WTC11 (cell line): ENCODE results near the gene POMT2. TPM values are rescaled to one million over a fixed set of nuclear protein-coding genes. Genes with fewer than 3 reads are reported as not detected.

Experiments
- ATAC-seq: fragments of 200-7000 bp; cut with Tn5 transposase; 2 replicates; pipeline ENCODE4 v1.10.0; 2021; ENCODE audit warnings: mild to moderate bottlenecking, moderate library complexity
- CTCF ChIA-PET: fragments of 300-600 bp; sonication (Branson Sonifier 250); formaldehyde crosslinking; loops from one replicate; lab custom pipeline; 2021; ENCODE audit warnings: antibody characterized with exemption; lab: Charles Lee
- POLR2A ChIA-PET: fragments of 350-600 bp; sonication (Branson Sonifier 250); formaldehyde crosslinking; loops from one replicate; lab custom pipeline; 2021; ENCODE audit warnings: antibody characterized with exemption; lab: Charles Lee
- DNase-seq: peaks from one replicate; pipeline ENCODE4 v3.0.0; 2021; ENCODE audit warnings: low spot score
- H3K27ac Mint-ChIP-seq: 2 replicates; pipeline ENCODE4 v1.8.0; 2021; ENCODE audit warnings: mixed read lengths
- H3K27me3 Mint-ChIP-seq: 2 replicates; pipeline ENCODE4 v1.8.0; 2021; ENCODE audit warnings: low read depth, mild to moderate bottlenecking, moderate library complexity, mixed read lengths
- H3K36me3 Mint-ChIP-seq: 2 replicates; pipeline ENCODE4 v1.8.0; 2021; ENCODE audit warnings: mixed read lengths
- H3K4me1 Mint-ChIP-seq: 2 replicates; pipeline ENCODE4 v1.8.0; 2022; ENCODE audit warnings: mixed read lengths
- H3K4me3 Mint-ChIP-seq: 2 replicates; pipeline ENCODE4 v1.8.0; 2021; ENCODE audit warnings: mild to moderate bottlenecking, moderate library complexity, mixed read lengths
- H3K9me3 Mint-ChIP-seq: 2 replicates; pipeline ENCODE4 v1.8.0; 2021; ENCODE audit warnings: mixed read lengths
- ATF1 ChIP-seq: sonication (generic); formaldehyde crosslinking; IDR thresholded peaks from 2 replicates; pipeline ENCODE4 v1.8.1; 2023; ENCODE audit warnings: mild to moderate bottlenecking, moderate library complexity, missing genetic modification reagents
- CBFB ChIP-seq: sonication (generic); formaldehyde crosslinking; IDR thresholded peaks from 2 replicates; pipeline ENCODE4 v1.8.1; 2022; ENCODE audit warnings: mild to moderate bottlenecking, low read depth, missing genetic modification reagents
- CREB1 ChIP-seq: sonication (generic); formaldehyde crosslinking; IDR thresholded peaks from 2 replicates; pipeline ENCODE4 v1.8.0; 2023; ENCODE audit warnings: mild to moderate bottlenecking, missing genetic modification reagents
- EMX1 ChIP-seq: fragments of 250-450 bp; sonication (Bioruptor Pico); IDR thresholded peaks from 2 replicates; pipeline ENCODE4 v1.8.0; 2021; ENCODE audit warnings: mild to moderate bottlenecking
- ETV6 ChIP-seq: sonication (generic); formaldehyde crosslinking; IDR thresholded peaks from 2 replicates; pipeline ENCODE4 v1.8.1; 2022; ENCODE audit warnings: mild to moderate bottlenecking, missing genetic modification reagents
- IRF2 ChIP-seq: sonication (generic); formaldehyde crosslinking; IDR thresholded peaks from 2 replicates; pipeline ENCODE4 v1.8.0; 2022; ENCODE audit warnings: low read depth, missing genetic modification reagents, borderline replicate concordance
- MYBL2 ChIP-seq: sonication (generic); formaldehyde crosslinking; IDR thresholded peaks from 2 replicates; pipeline ENCODE4 v1.8.1; 2023; ENCODE audit warnings: mild to moderate bottlenecking, moderate library complexity, missing genetic modification reagents
- RELA ChIP-seq: sonication (generic); formaldehyde crosslinking; IDR thresholded peaks from 2 replicates; pipeline ENCODE4 v1.8.1; 2022; ENCODE audit warnings: missing genetic modification reagents, mild to moderate bottlenecking, borderline replicate concordance
- SMAD3 ChIP-seq: sonication (generic); formaldehyde crosslinking; IDR thresholded peaks from 2 replicates; pipeline ENCODE4 v1.8.0; 2022; ENCODE audit warnings: missing genetic modification reagents, mild to moderate bottlenecking, borderline replicate concordance
- TCF7 ChIP-seq: sonication (generic); formaldehyde crosslinking; IDR thresholded peaks from 2 replicates; pipeline ENCODE4 v1.8.0; 2022; ENCODE audit warnings: mild to moderate bottlenecking, low read depth, missing genetic modification reagents, moderate library complexity
- TEAD1 ChIP-seq: sonication (generic); formaldehyde crosslinking; IDR thresholded peaks from 2 replicates; pipeline ENCODE4 v1.8.0; 2022; ENCODE audit warnings: mild to moderate bottlenecking, missing genetic modification reagents
- ZNF232 ChIP-seq: sonication (generic); formaldehyde crosslinking; IDR thresholded peaks from 2 replicates; pipeline ENCODE4 v1.8.0; 2022; ENCODE audit warnings: mild to moderate bottlenecking, missing genetic modification reagents
- ZNF317 ChIP-seq: sonication (generic); formaldehyde crosslinking; IDR thresholded peaks from 2 replicates; pipeline ENCODE4 v1.8.1; 2023; ENCODE audit warnings: low read depth, mild to moderate bottlenecking, moderate library complexity, missing genetic modification reagents, borderline replicate concordance
- ZNF671 ChIP-seq: fragments of 250-450 bp; sonication (Bioruptor Pico); IDR thresholded peaks from 2 replicates; pipeline ENCODE4 v1.8.0; 2021; ENCODE audit warnings: mild to moderate bottlenecking
- total RNA-seq: library from RNA; stranded (reverse); gene quantifications from 3 replicates; pipeline ENCODE4 v1.2.3, GENCODE V29; 2021
- TF ChIP-seq, protein P1 (sequence below): sonication (generic); formaldehyde crosslinking; IDR thresholded peaks from 2 replicates; pipeline ENCODE4 v1.8.1; 2022; ENCODE audit warnings: mild to moderate bottlenecking, moderate library complexity, missing genetic modification reagents
- TF ChIP-seq, protein P2 (sequence below): sonication (generic); formaldehyde crosslinking; IDR thresholded peaks from 2 replicates; pipeline ENCODE4 v1.8.1; 2022; ENCODE audit warnings: mild to moderate bottlenecking, missing genetic modification reagents, moderate library complexity, borderline replicate concordance
- TF ChIP-seq, protein P3 (sequence below): fragments of 250-450 bp; sonication (Bioruptor Pico); IDR thresholded peaks from 2 replicates; pipeline ENCODE4 v1.8.0; 2021; ENCODE audit warnings: mild to moderate bottlenecking
- TF ChIP-seq, protein P4 (sequence below): sonication (generic); formaldehyde crosslinking; IDR thresholded peaks from 2 replicates; pipeline ENCODE4 v1.8.1; 2022; ENCODE audit warnings: low read depth, mild to moderate bottlenecking, moderate library complexity, missing genetic modification reagents, borderline replicate concordance
- TF ChIP-seq, protein P5 (sequence below): sonication (generic); formaldehyde crosslinking; IDR thresholded peaks from 2 replicates; pipeline ENCODE4 v1.8.1; 2022; ENCODE audit warnings: missing genetic modification reagents, borderline replicate concordance
- TF ChIP-seq, protein P6 (sequence below): sonication (generic); formaldehyde crosslinking; conservative IDR thresholded peaks from 2 replicates; pipeline ENCODE4 v1.8.1; 2023; ENCODE audit warnings: mild to moderate bottlenecking, low read depth, missing genetic modification reagents, moderate library complexity
- TF ChIP-seq, protein P7 (sequence below): sonication (generic); formaldehyde crosslinking; IDR thresholded peaks from 2 replicates; pipeline ENCODE4 v1.8.0; 2022; ENCODE audit warnings: mild to moderate bottlenecking, missing genetic modification reagents

POMT2 gene
- total RNA-seq, 1 experiment from 2014 or later, result 38.7 TPM

DNA sequence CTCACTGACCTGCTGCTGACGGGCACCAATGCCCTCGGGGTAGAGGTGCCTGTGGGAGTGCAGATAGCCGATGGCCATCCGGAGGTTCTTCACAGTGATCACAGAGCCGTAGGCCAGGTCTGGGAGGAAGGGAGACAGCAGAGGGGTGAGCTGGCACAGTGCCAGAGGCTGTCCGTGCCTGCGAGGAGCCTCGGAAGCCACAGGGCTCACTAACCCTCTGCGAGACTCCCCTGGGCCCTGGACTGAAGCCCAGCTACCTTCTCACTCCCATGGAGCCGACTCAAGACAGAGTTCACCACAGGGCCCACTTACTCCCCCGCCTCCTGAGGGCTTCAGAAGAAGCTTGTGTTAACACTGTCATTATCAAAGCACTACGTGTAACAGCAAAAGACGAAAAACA is 24.5 kb downstream of the POMT2 start:
- Mint-ChIP-seq H3K36me3 (peaks cover 6% of the 10 kb centered on the region), H3K9me3 (no peaks in the 10 kb centered on the region), H3K4me3 (no peak overlapping the region), H3K27ac (no peak overlapping the region), H3K4me1 (peaks cover 9% of the 10 kb centered on the region)
- no peak for ATAC-seq
- ChIA-PET CTCF (no interaction called here), POLR2A (no interaction called here)
- no peak for DNase-seq
- TF ChIP-seq SMAD3 (CRISPR knock-in tag) (no peak), MYBL2 (no peak), ZNF232 (CRISPR knock-in tag) (no peak), RELA (CRISPR knock-in tag) (no peak), TEAD1 (CRISPR knock-in tag) (no peak)
- TF ChIP-seq, protein P1, sequence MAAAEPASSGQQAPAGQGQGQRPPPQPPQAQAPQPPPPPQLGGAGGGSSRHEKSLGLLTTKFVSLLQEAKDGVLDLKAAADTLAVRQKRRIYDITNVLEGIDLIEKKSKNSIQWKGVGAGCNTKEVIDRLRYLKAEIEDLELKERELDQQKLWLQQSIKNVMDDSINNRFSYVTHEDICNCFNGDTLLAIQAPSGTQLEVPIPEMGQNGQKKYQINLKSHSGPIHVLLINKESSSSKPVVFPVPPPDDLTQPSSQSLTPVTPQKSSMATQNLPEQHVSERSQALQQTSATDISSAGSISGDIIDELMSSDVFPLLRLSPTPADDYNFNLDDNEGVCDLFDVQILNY (CRISPR knock-in tag), result no peak
- TF ChIP-seq, all 79 proteins: peak for 0
- no peaks in the 10 kb centered on the region for H3K27me3 Mint-ChIP-seq

DNA sequence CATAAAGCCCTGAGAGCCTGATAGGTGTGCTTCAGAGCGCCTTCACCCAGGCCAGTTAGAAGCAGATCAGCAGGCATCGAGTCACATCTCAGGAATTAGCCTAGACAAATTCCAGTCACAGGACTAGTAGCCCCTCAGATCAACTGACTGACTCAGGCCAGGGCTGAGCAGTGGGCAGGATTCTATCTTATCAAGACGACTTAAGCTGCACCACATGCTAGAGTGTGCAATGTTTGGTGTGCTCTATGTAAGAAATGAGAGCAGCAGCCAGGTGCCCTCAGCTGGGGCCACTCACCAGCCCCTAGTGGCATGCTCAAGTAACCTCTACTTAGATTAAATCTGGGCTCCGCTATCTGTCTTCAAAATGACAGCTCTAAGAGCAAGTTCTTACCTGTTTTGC is 30.0 kb downstream of the POMT2 start:
- Mint-ChIP-seq H3K9me3 (no peaks in the 10 kb centered on the region), H3K4me3 (no peak overlapping the region)
- POLR2A ChIA-PET, result interaction anchor here (0.6 kb wide), 1 partner anchor 93 kb away, joined by 3 read pairs; no protein-coding TSS in a partner anchor
- TF ChIP-seq CBFB (CRISPR knock-in tag) (no peak), ZNF317 (CRISPR knock-in tag) (no peak), ATF1 (CRISPR knock-in tag) (no peak), ZNF232 (CRISPR knock-in tag) (no peak), IRF2 (CRISPR knock-in tag) (no peak), CREB1 (no peak), EMX1 (CRISPR knock-in tag) (no peak), TCF7 (CRISPR knock-in tag) (no peak), ZNF671 (CRISPR knock-in tag) (no peak), ETV6 (CRISPR knock-in tag) (no peak)
- TF ChIP-seq, protein P2, sequence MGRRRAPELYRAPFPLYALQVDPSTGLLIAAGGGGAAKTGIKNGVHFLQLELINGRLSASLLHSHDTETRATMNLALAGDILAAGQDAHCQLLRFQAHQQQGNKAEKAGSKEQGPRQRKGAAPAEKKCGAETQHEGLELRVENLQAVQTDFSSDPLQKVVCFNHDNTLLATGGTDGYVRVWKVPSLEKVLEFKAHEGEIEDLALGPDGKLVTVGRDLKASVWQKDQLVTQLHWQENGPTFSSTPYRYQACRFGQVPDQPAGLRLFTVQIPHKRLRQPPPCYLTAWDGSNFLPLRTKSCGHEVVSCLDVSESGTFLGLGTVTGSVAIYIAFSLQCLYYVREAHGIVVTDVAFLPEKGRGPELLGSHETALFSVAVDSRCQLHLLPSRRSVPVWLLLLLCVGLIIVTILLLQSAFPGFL, result no peak
- TF ChIP-seq, protein P3, sequence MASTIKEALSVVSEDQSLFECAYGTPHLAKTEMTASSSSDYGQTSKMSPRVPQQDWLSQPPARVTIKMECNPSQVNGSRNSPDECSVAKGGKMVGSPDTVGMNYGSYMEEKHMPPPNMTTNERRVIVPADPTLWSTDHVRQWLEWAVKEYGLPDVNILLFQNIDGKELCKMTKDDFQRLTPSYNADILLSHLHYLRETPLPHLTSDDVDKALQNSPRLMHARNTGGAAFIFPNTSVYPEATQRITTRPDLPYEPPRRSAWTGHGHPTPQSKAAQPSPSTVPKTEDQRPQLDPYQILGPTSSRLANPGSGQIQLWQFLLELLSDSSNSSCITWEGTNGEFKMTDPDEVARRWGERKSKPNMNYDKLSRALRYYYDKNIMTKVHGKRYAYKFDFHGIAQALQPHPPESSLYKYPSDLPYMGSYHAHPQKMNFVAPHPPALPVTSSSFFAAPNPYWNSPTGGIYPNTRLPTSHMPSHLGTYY (CRISPR knock-in tag), result no peak
- TF ChIP-seq, protein P4, sequence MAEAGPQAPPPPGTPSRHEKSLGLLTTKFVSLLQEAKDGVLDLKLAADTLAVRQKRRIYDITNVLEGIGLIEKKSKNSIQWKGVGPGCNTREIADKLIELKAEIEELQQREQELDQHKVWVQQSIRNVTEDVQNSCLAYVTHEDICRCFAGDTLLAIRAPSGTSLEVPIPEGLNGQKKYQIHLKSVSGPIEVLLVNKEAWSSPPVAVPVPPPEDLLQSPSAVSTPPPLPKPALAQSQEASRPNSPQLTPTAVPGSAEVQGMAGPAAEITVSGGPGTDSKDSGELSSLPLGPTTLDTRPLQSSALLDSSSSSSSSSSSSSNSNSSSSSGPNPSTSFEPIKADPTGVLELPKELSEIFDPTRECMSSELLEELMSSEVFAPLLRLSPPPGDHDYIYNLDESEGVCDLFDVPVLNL (CRISPR knock-in tag), result no peak
- TF ChIP-seq, protein P5, sequence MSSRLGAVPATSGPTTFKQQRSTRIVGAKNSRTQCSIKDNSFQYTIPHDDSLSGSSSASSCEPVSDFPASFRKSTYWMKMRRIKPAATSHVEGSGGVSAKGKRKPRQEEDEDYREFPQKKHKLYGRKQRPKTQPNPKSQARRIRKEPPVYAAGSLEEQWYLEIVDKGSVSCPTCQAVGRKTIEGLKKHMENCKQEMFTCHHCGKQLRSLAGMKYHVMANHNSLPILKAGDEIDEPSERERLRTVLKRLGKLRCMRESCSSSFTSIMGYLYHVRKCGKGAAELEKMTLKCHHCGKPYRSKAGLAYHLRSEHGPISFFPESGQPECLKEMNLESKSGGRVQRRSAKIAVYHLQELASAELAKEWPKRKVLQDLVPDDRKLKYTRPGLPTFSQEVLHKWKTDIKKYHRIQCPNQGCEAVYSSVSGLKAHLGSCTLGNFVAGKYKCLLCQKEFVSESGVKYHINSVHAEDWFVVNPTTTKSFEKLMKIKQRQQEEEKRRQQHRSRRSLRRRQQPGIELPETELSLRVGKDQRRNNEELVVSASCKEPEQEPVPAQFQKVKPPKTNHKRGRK (CRISPR knock-in tag), result no peak
- TF ChIP-seq, protein P6, sequence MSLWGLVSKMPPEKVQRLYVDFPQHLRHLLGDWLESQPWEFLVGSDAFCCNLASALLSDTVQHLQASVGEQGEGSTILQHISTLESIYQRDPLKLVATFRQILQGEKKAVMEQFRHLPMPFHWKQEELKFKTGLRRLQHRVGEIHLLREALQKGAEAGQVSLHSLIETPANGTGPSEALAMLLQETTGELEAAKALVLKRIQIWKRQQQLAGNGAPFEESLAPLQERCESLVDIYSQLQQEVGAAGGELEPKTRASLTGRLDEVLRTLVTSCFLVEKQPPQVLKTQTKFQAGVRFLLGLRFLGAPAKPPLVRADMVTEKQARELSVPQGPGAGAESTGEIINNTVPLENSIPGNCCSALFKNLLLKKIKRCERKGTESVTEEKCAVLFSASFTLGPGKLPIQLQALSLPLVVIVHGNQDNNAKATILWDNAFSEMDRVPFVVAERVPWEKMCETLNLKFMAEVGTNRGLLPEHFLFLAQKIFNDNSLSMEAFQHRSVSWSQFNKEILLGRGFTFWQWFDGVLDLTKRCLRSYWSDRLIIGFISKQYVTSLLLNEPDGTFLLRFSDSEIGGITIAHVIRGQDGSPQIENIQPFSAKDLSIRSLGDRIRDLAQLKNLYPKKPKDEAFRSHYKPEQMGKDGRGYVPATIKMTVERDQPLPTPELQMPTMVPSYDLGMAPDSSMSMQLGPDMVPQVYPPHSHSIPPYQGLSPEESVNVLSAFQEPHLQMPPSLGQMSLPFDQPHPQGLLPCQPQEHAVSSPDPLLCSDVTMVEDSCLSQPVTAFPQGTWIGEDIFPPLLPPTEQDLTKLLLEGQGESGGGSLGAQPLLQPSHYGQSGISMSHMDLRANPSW (CRISPR knock-in tag), result no peak
- TF ChIP-seq, protein P7, sequence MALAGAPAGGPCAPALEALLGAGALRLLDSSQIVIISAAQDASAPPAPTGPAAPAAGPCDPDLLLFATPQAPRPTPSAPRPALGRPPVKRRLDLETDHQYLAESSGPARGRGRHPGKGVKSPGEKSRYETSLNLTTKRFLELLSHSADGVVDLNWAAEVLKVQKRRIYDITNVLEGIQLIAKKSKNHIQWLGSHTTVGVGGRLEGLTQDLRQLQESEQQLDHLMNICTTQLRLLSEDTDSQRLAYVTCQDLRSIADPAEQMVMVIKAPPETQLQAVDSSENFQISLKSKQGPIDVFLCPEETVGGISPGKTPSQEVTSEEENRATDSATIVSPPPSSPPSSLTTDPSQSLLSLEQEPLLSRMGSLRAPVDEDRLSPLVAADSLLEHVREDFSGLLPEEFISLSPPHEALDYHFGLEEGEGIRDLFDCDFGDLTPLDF (CRISPR knock-in tag), result no peak
- TF ChIP-seq, all 79 proteins: peak for 0
- H3K27ac Mint-ChIP-seq, result no peak overlapping the region
- no peaks in the 10 kb centered on the region for H3K27me3 Mint-ChIP-seq
- peaks cover 21% of the 10 kb centered on the region for H3K36me3 Mint-ChIP-seq
- peaks cover 8% of the 10 kb centered on the region for H3K4me1 Mint-ChIP-seq
- ATAC-seq (peak; percentile 60), DNase-seq (no peak)
- CTCF ChIA-PET, result interaction anchor here (0.5 to 3.0 kb wide), 14 partner anchors 11 to 398 kb away, joined by 3 to 17 read pairs (median 3); no protein-coding TSS in a partner anchor
